ENCODE measurements around the gene C3orf52.
A peak's percentile ranks its signal among the peaks of the same experiment; 100 is the strongest.
"Not testable (repeated sequence)": the region's sequence is repeated elsewhere in the genome, so short reads cannot be mapped to it uniquely, and the experiment has no call there.

The C3orf52 gene
- total RNA-seq: 1.7 to 1.9 (median 1.7) reads per million in 3 donors

DNA sequence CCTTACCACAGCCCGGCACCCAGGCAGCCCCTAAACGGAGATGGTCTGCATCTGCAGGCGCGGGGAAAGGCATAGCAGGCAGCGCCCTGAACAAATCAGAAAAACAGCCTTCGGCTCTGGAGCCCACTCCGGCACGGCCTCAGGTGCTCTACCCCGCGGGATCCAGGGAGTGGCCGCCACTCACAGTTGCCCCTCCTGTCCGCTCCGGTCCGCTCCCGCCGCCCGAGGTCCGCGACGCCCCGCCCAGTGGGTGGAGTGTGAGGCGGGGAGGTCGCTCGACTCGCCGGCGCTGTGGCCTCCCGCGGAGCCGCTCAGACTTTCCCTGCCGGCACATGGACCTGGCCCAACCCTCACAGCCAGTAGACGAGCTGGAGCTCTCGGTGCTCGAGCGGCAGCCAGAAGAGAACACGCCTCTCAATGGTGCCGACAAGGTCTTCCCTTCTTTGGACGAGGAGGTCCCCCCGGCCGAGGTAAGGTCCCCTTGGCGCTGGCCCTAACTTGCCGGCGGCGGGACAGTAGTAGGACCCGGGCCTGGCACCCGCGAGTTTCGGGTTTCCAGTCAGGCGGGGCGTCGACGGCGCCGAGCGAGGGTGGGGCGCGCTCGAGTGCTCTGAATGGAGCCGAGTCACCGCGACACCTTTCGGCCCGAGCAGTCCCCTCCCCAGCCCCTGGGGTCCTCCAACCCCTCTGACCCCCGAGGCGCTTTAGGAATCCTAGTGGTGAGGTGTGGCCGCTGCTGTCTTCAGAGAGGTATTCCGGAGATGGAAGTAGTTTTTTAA is at the start of gene C3orf52:
Gene C3orf52, plus strand, starts transcription at position 314 of the 779 bp plus-strand sequence. Its CDS starts 19 bp downstream, at position 333.
- Histone ChIP-seq H3K4me3 (ENCODE audit: insufficient read depth, low read depth, low read length, poor library complexity, severe bottlenecking) (peak within 1 kb of the TSS; percentile 56), H3K36me3 (ENCODE audit: control insufficient read depth, insufficient read depth, low read length) (no peaks in the 10 kb centered on the region), H3K27ac (ENCODE audit: insufficient read depth, low read length, poor library complexity, severe bottlenecking) (no peak within 1 kb of the TSS), H3K27me3 (replicated peaks; ENCODE audit: control insufficient read depth, insufficient read depth, low read length, poor library complexity, severe bottlenecking) (no peaks in the 10 kb centered on the region), H3K4me1 (ENCODE audit: control insufficient read depth, insufficient read depth, low read length, poor library complexity, severe bottlenecking) (peaks cover 18% of the 10 kb centered on the region), H3K9me3 (ENCODE audit: control insufficient read depth, low read length) (no peaks in the 10 kb centered on the region)
- DNase-seq: peak; percentile 31 to 49 (median 40)

DNA sequence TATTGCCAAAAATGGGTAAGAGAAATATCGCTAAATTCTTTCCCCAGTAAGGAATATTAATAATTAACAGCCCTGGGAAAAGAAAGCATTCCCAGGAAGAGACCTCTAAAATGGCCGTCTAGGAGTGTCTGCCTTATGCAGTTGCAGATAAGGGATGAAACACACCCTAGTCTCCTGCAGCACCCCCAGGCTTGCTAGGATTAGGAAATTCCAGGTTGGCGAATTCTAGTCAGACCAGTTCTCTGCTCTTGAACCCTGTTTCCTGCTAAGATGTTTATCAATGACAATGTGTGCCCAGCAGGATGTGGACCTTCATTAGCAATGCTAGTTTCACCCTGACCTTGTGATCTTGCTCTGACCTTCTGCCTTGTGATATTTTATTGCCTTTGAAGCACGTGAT is 49.0 kb upstream of the C3orf52 start:
- not testable (repeated sequence) for H3K4me1 ChIP-seq (ENCODE audit: control insufficient read depth, insufficient read depth, low read length, poor library complexity, severe bottlenecking); DNase-seq; H3K27ac ChIP-seq (ENCODE audit: insufficient read depth, low read length, poor library complexity, severe bottlenecking); H3K27me3 ChIP-seq (replicated peaks; ENCODE audit: control insufficient read depth, insufficient read depth, low read length, poor library complexity, severe bottlenecking); H3K9me3 ChIP-seq (ENCODE audit: control insufficient read depth, low read length); H3K4me3 ChIP-seq (ENCODE audit: insufficient read depth, low read depth, low read length, poor library complexity, severe bottlenecking); H3K36me3 ChIP-seq (ENCODE audit: control insufficient read depth, insufficient read depth, low read length)

- Histone ChIP-seq H3K4me1 (ENCODE audit: control insufficient read depth, insufficient read depth, low read length, poor library complexity, severe bottlenecking) (no peaks in the 10 kb centered on the region), H3K4me3 (ENCODE audit: insufficient read depth, low read depth, low read length, poor library complexity, severe bottlenecking) (no peak overlapping the region), H3K9me3 (ENCODE audit: control insufficient read depth, low read length) (no peaks in the 10 kb centered on the region), H3K27me3 (replicated peaks; ENCODE audit: control insufficient read depth, insufficient read depth, low read length, poor library complexity, severe bottlenecking) (no peaks in the 10 kb centered on the region), H3K27ac (ENCODE audit: insufficient read depth, low read length, poor library complexity, severe bottlenecking) (no peak overlapping the region), H3K36me3 (ENCODE audit: control insufficient read depth, insufficient read depth, low read length) (no peaks in the 10 kb centered on the region)
- DNase-seq: no peak
Observed at GRCh38 chr3:112038863-112039262, 47.3 kb upstream of the C3orf52 start.

GRCh38 chr3:112041321-112041720 is 44.9 kb upstream of the C3orf52 start:
- no peak overlapping the region for H3K27ac ChIP-seq (ENCODE audit: insufficient read depth, low read length, poor library complexity, severe bottlenecking)
- H3K27me3 ChIP-seq (replicated peaks; ENCODE audit: control insufficient read depth, insufficient read depth, low read length, poor library complexity, severe bottlenecking): no peaks in the 10 kb centered on the region
- no peak for DNase-seq
- no peaks in the 10 kb centered on the region for H3K9me3 ChIP-seq (ENCODE audit: control insufficient read depth, low read length)
- no peaks in the 10 kb centered on the region for H3K4me1 ChIP-seq (ENCODE audit: control insufficient read depth, insufficient read depth, low read length, poor library complexity, severe bottlenecking)
- no peaks in the 10 kb centered on the region for H3K36me3 ChIP-seq (ENCODE audit: control insufficient read depth, insufficient read depth, low read length)
- H3K4me3 ChIP-seq (ENCODE audit: insufficient read depth, low read depth, low read length, poor library complexity, severe bottlenecking): no peak overlapping the region

GRCh38 chr3:112042842-112043280 is 43.3 kb upstream of the C3orf52 start:
- no peaks in the 10 kb centered on the region for H3K27me3 ChIP-seq (replicated peaks; ENCODE audit: control insufficient read depth, insufficient read depth, low read length, poor library complexity, severe bottlenecking)
- no peak overlapping the region for H3K27ac ChIP-seq (ENCODE audit: insufficient read depth, low read length, poor library complexity, severe bottlenecking)
- no peaks in the 10 kb centered on the region for H3K36me3 ChIP-seq (ENCODE audit: control insufficient read depth, insufficient read depth, low read length)
- H3K4me3 ChIP-seq (ENCODE audit: insufficient read depth, low read depth, low read length, poor library complexity, severe bottlenecking): no peak overlapping the region
- no peaks in the 10 kb centered on the region for H3K4me1 ChIP-seq (ENCODE audit: control insufficient read depth, insufficient read depth, low read length, poor library complexity, severe bottlenecking)
- no peak for DNase-seq
- H3K9me3 ChIP-seq (ENCODE audit: control insufficient read depth, low read length): no peaks in the 10 kb centered on the region

- DNase-seq: peak in 1 of 3 donors; percentile 26
- Histone ChIP-seq H3K4me3 (ENCODE audit: insufficient read depth, low read depth, low read length, poor library complexity, severe bottlenecking) (no peak overlapping the region), H3K9me3 (ENCODE audit: control insufficient read depth, low read length) (no peaks in the 10 kb centered on the region), H3K4me1 (ENCODE audit: control insufficient read depth, insufficient read depth, low read length, poor library complexity, severe bottlenecking) (no peaks in the 10 kb centered on the region), H3K27me3 (replicated peaks; ENCODE audit: control insufficient read depth, insufficient read depth, low read length, poor library complexity, severe bottlenecking) (no peaks in the 10 kb centered on the region), H3K36me3 (ENCODE audit: control insufficient read depth, insufficient read depth, low read length) (no peaks in the 10 kb centered on the region), H3K27ac (ENCODE audit: insufficient read depth, low read length, poor library complexity, severe bottlenecking) (no peak overlapping the region)
Observed at GRCh38 chr3:112043621-112044201, 42.5 kb upstream of the C3orf52 start.

DNA sequence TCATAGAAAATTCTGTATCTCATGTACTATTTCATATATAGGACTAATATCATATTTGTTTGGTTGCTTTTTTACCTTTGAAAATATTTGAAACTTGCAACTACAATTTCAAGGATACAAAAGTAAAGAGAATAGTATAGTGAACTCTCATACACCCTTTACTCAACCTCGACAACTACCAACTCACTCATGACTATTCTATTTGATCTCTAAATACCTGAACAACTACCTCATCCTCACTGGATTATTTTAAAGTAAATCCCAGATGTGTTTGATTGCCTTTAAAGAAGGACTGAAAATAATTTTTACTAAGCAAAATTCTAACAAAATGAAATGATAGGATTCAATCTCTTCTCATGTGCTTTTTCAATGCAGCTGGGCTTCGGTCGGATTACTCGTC is 39.6 kb upstream of the C3orf52 start:
- H3K4me1 ChIP-seq (ENCODE audit: control insufficient read depth, insufficient read depth, low read length, poor library complexity, severe bottlenecking): no peaks in the 10 kb centered on the region
- no peak for DNase-seq
- no peaks in the 10 kb centered on the region for H3K27me3 ChIP-seq (replicated peaks; ENCODE audit: control insufficient read depth, insufficient read depth, low read length, poor library complexity, severe bottlenecking)
- no peak overlapping the region for H3K4me3 ChIP-seq (ENCODE audit: insufficient read depth, low read depth, low read length, poor library complexity, severe bottlenecking)
- H3K27ac ChIP-seq (ENCODE audit: insufficient read depth, low read length, poor library complexity, severe bottlenecking): no peak overlapping the region
- H3K36me3 ChIP-seq (ENCODE audit: control insufficient read depth, insufficient read depth, low read length): no peaks in the 10 kb centered on the region
- no peaks in the 10 kb centered on the region for H3K9me3 ChIP-seq (ENCODE audit: control insufficient read depth, low read length)

- no peak for DNase-seq
- Histone ChIP-seq H3K27me3 (replicated peaks; ENCODE audit: control insufficient read depth, insufficient read depth, low read length, poor library complexity, severe bottlenecking) (no peaks in the 10 kb centered on the region), H3K36me3 (ENCODE audit: control insufficient read depth, insufficient read depth, low read length) (no peaks in the 10 kb centered on the region), H3K27ac (ENCODE audit: insufficient read depth, low read length, poor library complexity, severe bottlenecking) (no peak overlapping the region), H3K9me3 (ENCODE audit: control insufficient read depth, low read length) (no peaks in the 10 kb centered on the region), H3K4me3 (ENCODE audit: insufficient read depth, low read depth, low read length, poor library complexity, severe bottlenecking) (no peak overlapping the region), H3K4me1 (ENCODE audit: control insufficient read depth, insufficient read depth, low read length, poor library complexity, severe bottlenecking) (no peaks in the 10 kb centered on the region)
Observed at GRCh38 chr3:112047264-112047663, 38.9 kb upstream of the C3orf52 start.

DNA sequence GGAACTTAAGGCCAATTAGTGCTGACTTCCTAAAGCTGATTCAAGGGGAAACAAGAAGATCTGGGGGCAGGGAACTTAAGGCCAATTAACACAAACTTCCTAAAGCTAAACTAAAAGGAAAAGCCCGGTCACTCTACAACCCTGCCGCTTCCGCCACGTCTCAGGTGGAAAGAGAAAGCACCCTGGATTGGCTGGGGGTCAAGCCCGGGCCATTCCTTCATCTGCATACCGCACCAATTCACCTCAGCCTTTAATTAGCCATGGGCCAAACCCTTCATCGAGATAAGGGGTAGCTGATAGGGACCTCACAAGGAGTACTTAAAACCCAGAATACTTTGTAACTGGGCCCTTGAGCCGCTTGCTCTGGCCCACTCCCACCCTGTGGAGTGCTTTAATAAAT is 37.3 kb upstream of the C3orf52 start:
- Histone ChIP-seq H3K36me3 (ENCODE audit: control insufficient read depth, insufficient read depth, low read length) (no peaks in the 10 kb centered on the region), H3K27ac (ENCODE audit: insufficient read depth, low read length, poor library complexity, severe bottlenecking) (no peak overlapping the region), H3K4me1 (ENCODE audit: control insufficient read depth, insufficient read depth, low read length, poor library complexity, severe bottlenecking) (no peaks in the 10 kb centered on the region), H3K27me3 (replicated peaks; ENCODE audit: control insufficient read depth, insufficient read depth, low read length, poor library complexity, severe bottlenecking) (no peaks in the 10 kb centered on the region), H3K4me3 (ENCODE audit: insufficient read depth, low read depth, low read length, poor library complexity, severe bottlenecking) (no peak overlapping the region), H3K9me3 (ENCODE audit: control insufficient read depth, low read length) (no peaks in the 10 kb centered on the region)
- no peak for DNase-seq

GRCh38 chr3:112053229-112053628 is 33.0 kb upstream of the C3orf52 start:
- no peaks in the 10 kb centered on the region for H3K4me1 ChIP-seq (ENCODE audit: control insufficient read depth, insufficient read depth, low read length, poor library complexity, severe bottlenecking)
- H3K36me3 ChIP-seq (ENCODE audit: control insufficient read depth, insufficient read depth, low read length): no peaks in the 10 kb centered on the region
- H3K4me3 ChIP-seq (ENCODE audit: insufficient read depth, low read depth, low read length, poor library complexity, severe bottlenecking): no peak overlapping the region
- H3K27ac ChIP-seq (ENCODE audit: insufficient read depth, low read length, poor library complexity, severe bottlenecking): no peak overlapping the region
- H3K27me3 ChIP-seq (replicated peaks; ENCODE audit: control insufficient read depth, insufficient read depth, low read length, poor library complexity, severe bottlenecking): no peaks in the 10 kb centered on the region
- no peak for DNase-seq
- H3K9me3 ChIP-seq (ENCODE audit: control insufficient read depth, low read length): no peaks in the 10 kb centered on the region
